ENCODE results near the gene TRABD2A. TPM values are rescaled to one million over a fixed set of nuclear protein-coding genes. Genes with fewer than 3 reads are reported as not detected.

TRABD2A gene
- total and polyA plus RNA-seq, 9 of the 15 experiments (the other 6 are each of a cell fraction or from before 2014, with no cell fraction given) = 0.07 to 0.45 (median 0.25) TPM

DNA sequence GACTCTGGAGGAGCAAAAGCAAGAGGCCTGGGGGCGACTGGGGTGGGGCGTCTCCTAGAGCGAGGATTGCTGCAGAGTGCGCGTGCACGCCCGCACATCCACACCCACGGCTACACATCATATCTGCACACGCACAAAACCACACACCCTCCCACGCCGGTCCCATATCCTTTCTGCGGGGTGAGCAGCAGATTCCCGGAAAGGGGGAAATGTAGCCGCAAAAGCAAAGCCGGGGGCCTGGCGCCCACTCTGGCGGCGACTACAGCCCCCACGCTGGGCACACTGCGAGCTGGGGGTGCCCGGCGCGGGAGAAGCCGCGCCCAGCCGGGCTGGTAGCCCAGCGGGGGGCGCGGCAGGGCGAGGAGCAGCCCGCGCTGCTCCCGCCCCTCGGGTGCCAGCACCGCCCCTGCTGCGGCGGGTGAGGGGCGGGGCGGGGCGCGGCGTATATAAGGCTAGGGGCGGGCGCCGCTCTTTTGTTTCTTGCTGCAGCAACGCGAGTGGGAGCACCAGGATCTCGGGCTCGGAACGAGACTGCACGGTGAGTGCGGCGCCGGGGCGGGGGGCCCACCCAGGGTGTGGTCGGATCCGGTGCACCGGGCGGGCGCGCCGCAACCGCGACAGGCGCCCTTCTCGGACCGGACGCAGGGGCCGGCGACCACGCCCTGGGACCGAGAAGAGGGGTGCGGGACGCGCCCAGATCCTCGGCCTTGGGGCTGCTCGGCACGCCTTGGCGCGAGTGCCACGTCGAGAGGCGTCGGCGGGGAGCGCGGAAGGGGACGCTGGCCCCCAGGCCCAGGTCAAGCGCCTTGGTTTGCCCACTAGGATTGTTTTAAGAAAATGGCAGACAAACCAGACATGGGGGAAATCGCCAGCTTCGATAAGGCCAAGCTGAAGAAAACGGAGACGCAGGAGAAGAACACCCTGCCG, 24.6 kb upstream of the TRABD2A start, which contains the start of gene TMSB10 (continued):
- TF ChIP-seq, protein P1, sequence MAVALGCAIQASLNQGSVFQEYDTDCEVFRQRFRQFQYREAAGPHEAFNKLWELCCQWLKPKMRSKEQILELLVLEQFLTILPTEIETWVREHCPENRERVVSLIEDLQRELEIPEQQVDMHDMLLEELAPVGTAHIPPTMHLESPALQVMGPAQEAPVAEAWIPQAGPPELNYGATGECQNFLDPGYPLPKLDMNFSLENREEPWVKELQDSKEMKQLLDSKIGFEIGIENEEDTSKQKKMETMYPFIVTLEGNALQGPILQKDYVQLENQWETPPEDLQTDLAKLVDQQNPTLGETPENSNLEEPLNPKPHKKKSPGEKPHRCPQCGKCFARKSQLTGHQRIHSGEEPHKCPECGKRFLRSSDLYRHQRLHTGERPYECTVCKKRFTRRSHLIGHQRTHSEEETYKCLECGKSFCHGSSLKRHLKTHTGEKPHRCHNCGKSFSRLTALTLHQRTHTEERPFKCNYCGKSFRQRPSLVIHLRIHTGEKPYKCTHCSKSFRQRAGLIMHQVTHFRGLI (CRISPR knock-in tag; IDR thresholded peaks at IDR 0.05) = peak; percentile 40; the same call in 1 of the 2 replicates
- TF ChIP-seq, protein P2, sequence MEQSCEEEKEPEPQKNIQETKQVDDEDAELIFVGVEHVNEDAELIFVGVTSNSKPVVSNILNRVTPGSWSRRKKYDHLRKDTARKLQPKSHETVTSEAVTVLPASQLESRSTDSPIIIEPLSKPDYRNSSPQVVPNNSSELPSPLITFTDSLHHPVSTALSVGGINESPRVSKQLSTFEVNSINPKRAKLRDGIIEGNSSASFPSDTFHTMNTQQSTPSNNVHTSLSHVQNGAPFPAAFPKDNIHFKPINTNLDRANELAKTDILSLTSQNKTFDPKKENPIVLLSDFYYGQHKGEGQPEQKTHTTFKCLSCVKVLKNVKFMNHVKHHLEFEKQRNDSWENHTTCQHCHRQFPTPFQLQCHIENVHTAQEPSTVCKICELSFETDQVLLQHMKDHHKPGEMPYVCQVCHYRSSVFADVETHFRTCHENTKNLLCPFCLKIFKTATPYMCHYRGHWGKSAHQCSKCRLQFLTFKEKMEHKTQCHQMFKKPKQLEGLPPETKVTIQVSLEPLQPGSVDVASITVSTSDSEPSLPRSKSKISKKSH (CRISPR knock-in tag; IDR thresholded peaks at IDR 0.05) = no peak
- TF ChIP-seq GTF2A2 (tag; IDR thresholded peaks at IDR 0.05) (peak; percentile 94), PHF8 (IDR thresholded peaks at IDR 0.05; ENCODE audit: borderline replicate concordance, low read length) (peak; percentile 79; the same call in 1 of the 2 replicates), ZC3H8 (IDR thresholded peaks at IDR 0.05) (no peak), NUFIP1 (IDR thresholded peaks at IDR 0.05; ENCODE audit: partially characterized antibody) (no peak), ELF2 (CRISPR knock-in tag; IDR thresholded peaks at IDR 0.05) (no peak), RBBP5 (IDR thresholded peaks at IDR 0.05; ENCODE audit: borderline replicate concordance, insufficient read depth, low read length, poor library complexity, severe bottlenecking) (peak; percentile 63), ARID1B (IDR thresholded peaks at IDR 0.05) (peak; percentile 70)
- TF ChIP-seq, protein P3, sequence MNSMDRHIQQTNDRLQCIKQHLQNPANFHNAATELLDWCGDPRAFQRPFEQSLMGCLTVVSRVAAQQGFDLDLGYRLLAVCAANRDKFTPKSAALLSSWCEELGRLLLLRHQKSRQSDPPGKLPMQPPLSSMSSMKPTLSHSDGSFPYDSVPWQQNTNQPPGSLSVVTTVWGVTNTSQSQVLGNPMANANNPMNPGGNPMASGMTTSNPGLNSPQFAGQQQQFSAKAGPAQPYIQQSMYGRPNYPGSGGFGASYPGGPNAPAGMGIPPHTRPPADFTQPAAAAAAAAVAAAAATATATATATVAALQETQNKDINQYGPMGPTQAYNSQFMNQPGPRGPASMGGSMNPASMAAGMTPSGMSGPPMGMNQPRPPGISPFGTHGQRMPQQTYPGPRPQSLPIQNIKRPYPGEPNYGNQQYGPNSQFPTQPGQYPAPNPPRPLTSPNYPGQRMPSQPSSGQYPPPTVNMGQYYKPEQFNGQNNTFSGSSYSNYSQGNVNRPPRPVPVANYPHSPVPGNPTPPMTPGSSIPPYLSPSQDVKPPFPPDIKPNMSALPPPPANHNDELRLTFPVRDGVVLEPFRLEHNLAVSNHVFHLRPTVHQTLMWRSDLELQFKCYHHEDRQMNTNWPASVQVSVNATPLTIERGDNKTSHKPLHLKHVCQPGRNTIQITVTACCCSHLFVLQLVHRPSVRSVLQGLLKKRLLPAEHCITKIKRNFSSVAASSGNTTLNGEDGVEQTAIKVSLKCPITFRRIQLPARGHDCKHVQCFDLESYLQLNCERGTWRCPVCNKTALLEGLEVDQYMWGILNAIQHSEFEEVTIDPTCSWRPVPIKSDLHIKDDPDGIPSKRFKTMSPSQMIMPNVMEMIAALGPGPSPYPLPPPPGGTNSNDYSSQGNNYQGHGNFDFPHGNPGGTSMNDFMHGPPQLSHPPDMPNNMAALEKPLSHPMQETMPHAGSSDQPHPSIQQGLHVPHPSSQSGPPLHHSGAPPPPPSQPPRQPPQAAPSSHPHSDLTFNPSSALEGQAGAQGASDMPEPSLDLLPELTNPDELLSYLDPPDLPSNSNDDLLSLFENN (IDR thresholded peaks at IDR 0.05; ENCODE audit: low read depth in 2 of 2, low read length in 2 of 2) = peak in 1 of 2 experiments; percentile 60; a peak in 1 of 4 replicates
- TF ChIP-seq, protein P4, sequence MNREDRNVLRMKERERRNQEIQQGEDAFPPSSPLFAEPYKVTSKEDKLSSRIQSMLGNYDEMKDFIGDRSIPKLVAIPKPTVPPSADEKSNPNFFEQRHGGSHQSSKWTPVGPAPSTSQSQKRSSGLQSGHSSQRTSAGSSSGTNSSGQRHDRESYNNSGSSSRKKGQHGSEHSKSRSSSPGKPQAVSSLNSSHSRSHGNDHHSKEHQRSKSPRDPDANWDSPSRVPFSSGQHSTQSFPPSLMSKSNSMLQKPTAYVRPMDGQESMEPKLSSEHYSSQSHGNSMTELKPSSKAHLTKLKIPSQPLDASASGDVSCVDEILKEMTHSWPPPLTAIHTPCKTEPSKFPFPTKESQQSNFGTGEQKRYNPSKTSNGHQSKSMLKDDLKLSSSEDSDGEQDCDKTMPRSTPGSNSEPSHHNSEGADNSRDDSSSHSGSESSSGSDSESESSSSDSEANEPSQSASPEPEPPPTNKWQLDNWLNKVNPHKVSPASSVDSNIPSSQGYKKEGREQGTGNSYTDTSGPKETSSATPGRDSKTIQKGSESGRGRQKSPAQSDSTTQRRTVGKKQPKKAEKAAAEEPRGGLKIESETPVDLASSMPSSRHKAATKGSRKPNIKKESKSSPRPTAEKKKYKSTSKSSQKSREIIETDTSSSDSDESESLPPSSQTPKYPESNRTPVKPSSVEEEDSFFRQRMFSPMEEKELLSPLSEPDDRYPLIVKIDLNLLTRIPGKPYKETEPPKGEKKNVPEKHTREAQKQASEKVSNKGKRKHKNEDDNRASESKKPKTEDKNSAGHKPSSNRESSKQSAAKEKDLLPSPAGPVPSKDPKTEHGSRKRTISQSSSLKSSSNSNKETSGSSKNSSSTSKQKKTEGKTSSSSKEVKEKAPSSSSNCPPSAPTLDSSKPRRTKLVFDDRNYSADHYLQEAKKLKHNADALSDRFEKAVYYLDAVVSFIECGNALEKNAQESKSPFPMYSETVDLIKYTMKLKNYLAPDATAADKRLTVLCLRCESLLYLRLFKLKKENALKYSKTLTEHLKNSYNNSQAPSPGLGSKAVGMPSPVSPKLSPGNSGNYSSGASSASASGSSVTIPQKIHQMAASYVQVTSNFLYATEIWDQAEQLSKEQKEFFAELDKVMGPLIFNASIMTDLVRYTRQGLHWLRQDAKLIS (CRISPR knock-in tag; IDR thresholded peaks at IDR 0.05) = peak; percentile 96
- TF ChIP-seq, protein P5, sequence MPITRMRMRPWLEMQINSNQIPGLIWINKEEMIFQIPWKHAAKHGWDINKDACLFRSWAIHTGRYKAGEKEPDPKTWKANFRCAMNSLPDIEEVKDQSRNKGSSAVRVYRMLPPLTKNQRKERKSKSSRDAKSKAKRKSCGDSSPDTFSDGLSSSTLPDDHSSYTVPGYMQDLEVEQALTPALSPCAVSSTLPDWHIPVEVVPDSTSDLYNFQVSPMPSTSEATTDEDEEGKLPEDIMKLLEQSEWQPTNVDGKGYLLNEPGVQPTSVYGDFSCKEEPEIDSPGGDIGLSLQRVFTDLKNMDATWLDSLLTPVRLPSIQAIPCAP (CRISPR knock-in tag; IDR thresholded peaks at IDR 0.05; ENCODE audit: borderline replicate concordance) = no peak
